ENCODE measurements around the gene MCEMP1. TPM values are rescaled to one million over a fixed set of nuclear protein-coding genes. Genes with fewer than 3 reads are reported as not detected.

MCEMP1 gene
- total RNA-seq, 4 donors from 2014 or later = 0.29 to 0.97 TPM; not detected in 2

DNA sequence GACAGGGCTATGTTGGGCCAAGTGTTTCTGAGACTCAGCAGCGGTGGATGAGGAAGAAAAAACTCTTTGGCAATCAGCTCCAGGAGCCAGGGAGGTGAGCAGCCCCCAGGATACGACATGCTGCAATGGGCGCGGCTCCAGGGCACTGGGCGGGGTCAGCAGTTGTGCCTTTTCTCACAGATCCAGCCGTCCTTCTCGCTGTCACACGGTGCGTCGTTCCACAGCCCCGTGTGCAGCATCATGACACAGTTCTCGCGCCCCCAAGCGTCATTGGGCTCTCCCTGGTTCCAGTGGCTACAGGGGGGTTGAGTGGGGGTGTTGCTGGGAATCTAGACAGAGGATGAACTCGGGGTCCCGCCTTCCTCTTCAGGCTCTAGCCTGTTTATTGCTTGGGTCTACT lies 52.3 kb downstream of the MCEMP1 start:
- H3K27me3 ChIP-seq = peaks cover 5 to 93% (median 12%) of the 10 kb centered on the region in 4 donors
- intact Hi-C loops (cut with DNase I) = no loop called here

More for the DNA sequence above, 52.3 kb downstream of the MCEMP1 start:
- Histone ChIP-seq H3K4me3 (no peak overlapping the region), H3K9me3 (no peaks in the 10 kb centered on the region), H3K27ac (no peak overlapping the region), H3K36me3 (no peaks in the 10 kb centered on the region), H3K4me1 (peaks cover 0 to 8% (median 3%) of the 10 kb centered on the region in 3 donors)
- TF ChIP-seq POLR2A (IDR thresholded peaks at IDR 0.05) = no peak
- TF ChIP-seq, protein P1, sequence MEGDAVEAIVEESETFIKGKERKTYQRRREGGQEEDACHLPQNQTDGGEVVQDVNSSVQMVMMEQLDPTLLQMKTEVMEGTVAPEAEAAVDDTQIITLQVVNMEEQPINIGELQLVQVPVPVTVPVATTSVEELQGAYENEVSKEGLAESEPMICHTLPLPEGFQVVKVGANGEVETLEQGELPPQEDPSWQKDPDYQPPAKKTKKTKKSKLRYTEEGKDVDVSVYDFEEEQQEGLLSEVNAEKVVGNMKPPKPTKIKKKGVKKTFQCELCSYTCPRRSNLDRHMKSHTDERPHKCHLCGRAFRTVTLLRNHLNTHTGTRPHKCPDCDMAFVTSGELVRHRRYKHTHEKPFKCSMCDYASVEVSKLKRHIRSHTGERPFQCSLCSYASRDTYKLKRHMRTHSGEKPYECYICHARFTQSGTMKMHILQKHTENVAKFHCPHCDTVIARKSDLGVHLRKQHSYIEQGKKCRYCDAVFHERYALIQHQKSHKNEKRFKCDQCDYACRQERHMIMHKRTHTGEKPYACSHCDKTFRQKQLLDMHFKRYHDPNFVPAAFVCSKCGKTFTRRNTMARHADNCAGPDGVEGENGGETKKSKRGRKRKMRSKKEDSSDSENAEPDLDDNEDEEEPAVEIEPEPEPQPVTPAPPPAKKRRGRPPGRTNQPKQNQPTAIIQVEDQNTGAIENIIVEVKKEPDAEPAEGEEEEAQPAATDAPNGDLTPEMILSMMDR (IDR thresholded peaks at IDR 0.05) = no peak
- no peak for DNase-seq
- WGBS, 2 donors = 7 to 24% methylated on average over 4 to 10 of the region's 16 CpGs

Other genes starting within 250 kb of the MCEMP1 start
- 1 to 10 TPM; 1.1 to 6.7 (median 4.1) TPM for gene PEX11G, start 188.1 kb upstream of the MCEMP1 start, total RNA-seq
- 10 to 100 TPM in 3 of 4 donors, 1 to 10 TPM in 1; 3.8 to 42.2 (median 19.5) TPM for gene ZNF358, start 161.0 kb upstream of the MCEMP1 start, total RNA-seq
- 10 to 100 TPM in 1 of 4 donors, 1 to 10 TPM in 3; 5.7 to 13.9 (median 7.8) TPM for gene MCOLN1, start 154.5 kb upstream of the MCEMP1 start, total RNA-seq
- 10 to 100 TPM; 39.7 to 74.1 (median 50.1) TPM for gene PNPLA6, start 141.4 kb upstream of the MCEMP1 start, total RNA-seq
- gene CAMSAP3, start 81.2 kb upstream of the MCEMP1 start, total RNA-seq = 10 to 100 TPM in 2 of 4 donors, 1 to 10 TPM in 2; 9.3 to 45.5 (median 14.1) TPM
- gene XAB2, start 47.5 kb upstream of the MCEMP1 start, total RNA-seq = 10 to 100 TPM; 20.3 to 34.1 (median 27.8) TPM
- 10 to 100 TPM; 22.9 to 43.1 (median 25.7) TPM for gene PET100, start 47.3 kb upstream of the MCEMP1 start, total RNA-seq
- under 1 TPM in 2 of 4 donors, not detected in 2; 0.53 to 0.57 TPM for gene PCP2, start 43.4 kb upstream of the MCEMP1 start, total RNA-seq
- 10 to 100 TPM; 44.7 to 76.6 (median 55.2) TPM for gene STXBP2, start 40.0 kb upstream of the MCEMP1 start, total RNA-seq
- gene RETN, start 8.0 kb upstream of the MCEMP1 start, total RNA-seq = 10 to 100 TPM in 1 of 4 donors, not detected in 3; 28.1 TPM
- 10 to 100 TPM; 52.3 to 91.5 (median 77.4) TPM for gene TRAPPC5, start 3.7 kb downstream of the MCEMP1 start, total RNA-seq
- not detected for gene FCER2, start 25.0 kb downstream of the MCEMP1 start, total RNA-seq
- gene CLEC4G, start 55.0 kb downstream of the MCEMP1 start, total RNA-seq = 1 to 10 TPM in 2 of 4 donors, under 1 TPM in 1, not detected in 1; 0.18 to 3.2 (median 1.1) TPM
- gene CD209, start 70.4 kb downstream of the MCEMP1 start, total RNA-seq = 1 to 10 TPM in 2 of 4 donors, under 1 TPM in 1, not detected in 1; 0.40 to 4.9 (median 4.0) TPM
- not detected for gene CLEC4M, start 86.2 kb downstream of the MCEMP1 start, total RNA-seq
- 10 to 100 TPM in 3 of 4 donors, 1 to 10 TPM in 1; 8.3 to 15.5 (median 11.9) TPM for gene EVI5L, start 153.1 kb downstream of the MCEMP1 start, total RNA-seq
- gene PRR36, start 197.3 kb downstream of the MCEMP1 start, total RNA-seq = under 1 TPM in 2 of 4 donors, not detected in 2; 0.35 to 0.57 TPM
- gene LRRC8E, start 211.4 kb downstream of the MCEMP1 start, total RNA-seq = 10 to 100 TPM in 2 of 4 donors, 1 to 10 TPM in 2; 7.6 to 17.0 (median 9.5) TPM
- 10 to 100 TPM in 3 of 4 donors, 1 to 10 TPM in 1; 8.6 to 17.3 (median 13.8) TPM for gene MAP2K7, start 226.8 kb downstream of the MCEMP1 start, total RNA-seq
- gene TGFBR3L, start 237.7 kb downstream of the MCEMP1 start, total RNA-seq = not detected
- 10 to 100 TPM in 1 of 4 donors, 1 to 10 TPM in 3; 6.2 to 10.9 (median 6.4) TPM for gene SNAPC2, start 243.2 kb downstream of the MCEMP1 start, total RNA-seq
- gene CTXN1, start 249.0 kb downstream of the MCEMP1 start, total RNA-seq = 1 to 10 TPM in 1 of 4 donors, under 1 TPM in 2, not detected in 1; 0.35 to 2.7 (median 0.75) TPM

Measured in esophagus squamous epithelium (tissue), 5 donors.